ENCODE measurements around the gene MDP1.

The MDP1 gene

GRCh38 chr14:24260780-24261157, 44.9 kb upstream of the MDP1 start:
- no peak overlapping the region for H3K4me3 ChIP-seq (replicated peaks; ENCODE audit: low read depth, low read length)
- DNase-seq (ENCODE audit: extremely low read depth, low read depth): no peak
- no peak for TF ChIP-seq CTCF (IDR thresholded peaks at IDR 0.05; ENCODE audit: low read depth, low read length, missing control alignments)

GRCh38 chr14:24260026-24260779, 44.3 kb upstream of the MDP1 start:
- H3K4me3 ChIP-seq (replicated peaks; ENCODE audit: low read depth, low read length): no peak overlapping the region
- DNase-seq (ENCODE audit: extremely low read depth, low read depth): no peak
- TF ChIP-seq CTCF (IDR thresholded peaks at IDR 0.05; ENCODE audit: low read depth, low read length, missing control alignments): no peak

GRCh38 chr14:24259282-24260025, 43.6 kb upstream of the MDP1 start:
- DNase-seq (ENCODE audit: extremely low read depth, low read depth): no peak
- no peak for TF ChIP-seq CTCF (IDR thresholded peaks at IDR 0.05; ENCODE audit: low read depth, low read length, missing control alignments)
- H3K4me3 ChIP-seq (replicated peaks; ENCODE audit: low read depth, low read length): no peak overlapping the region

- no peak for DNase-seq (ENCODE audit: extremely low read depth, low read depth)
- no peak for TF ChIP-seq CTCF (IDR thresholded peaks at IDR 0.05; ENCODE audit: low read depth, low read length, missing control alignments)
These were observed 42.8 kb upstream of the MDP1 start for GRCh38 chr14:24258548-24259265.

GRCh38 chr14:24258119-24258518, 42.3 kb upstream of the MDP1 start:
- TF ChIP-seq CTCF (IDR thresholded peaks at IDR 0.05; ENCODE audit: low read depth, low read length, missing control alignments): no peak

More at GRCh38 chr14:24258548-24259265, 42.8 kb upstream of the MDP1 start:
- H3K4me3 ChIP-seq (replicated peaks; ENCODE audit: low read depth, low read length): no peak overlapping the region

GRCh38 chr14:24256960-24257359, 41.1 kb upstream of the MDP1 start:
- no peak for DNase-seq (ENCODE audit: extremely low read depth, low read depth)
- no peak for TF ChIP-seq CTCF (IDR thresholded peaks at IDR 0.05; ENCODE audit: low read depth, low read length, missing control alignments)
- H3K4me3 ChIP-seq (replicated peaks; ENCODE audit: low read depth, low read length): no peak overlapping the region

More at GRCh38 chr14:24258119-24258518, 42.3 kb upstream of the MDP1 start:
- H3K4me3 ChIP-seq (replicated peaks; ENCODE audit: low read depth, low read length): no peak overlapping the region
- no peak for DNase-seq (ENCODE audit: extremely low read depth, low read depth)

All from HFF-Myc (cell line).